Measurements from ENCODE around the gene LGALS1.
A peak's percentile ranks its signal among the peaks of the same experiment; 100 is the strongest.

LGALS1 gene

GRCh38 chr22:37674951-37675929 is at the start of gene LGALS1:
LGALS1 (plus strand) TSS chr22:37675636; CDS start chr22:37675703, 67 bp downstream.
- peak; percentile 33 for DNase-seq

GRCh38 chr22:37625737-37626136 is 49.7 kb upstream of the LGALS1 start:
- no peak for DNase-seq

GRCh38 chr22:37626144-37626543 is 49.3 kb upstream of the LGALS1 start:
- no peak for DNase-seq

GRCh38 chr22:37626556-37627075 is 48.8 kb upstream of the LGALS1 start:
- DNase-seq = no peak

GRCh38 chr22:37627121-37627520 is 48.3 kb upstream of the LGALS1 start:
- DNase-seq = no peak

GRCh38 chr22:37627545-37627944 is 47.9 kb upstream of the LGALS1 start:
- DNase-seq = no peak

GRCh38 chr22:37628830-37629229 is 46.6 kb upstream of the LGALS1 start:
- no peak for DNase-seq

- no peak for DNase-seq
Measured at GRCh38 chr22:37629928-37630327, 45.5 kb upstream of the LGALS1 start.

- DNase-seq = no peak
Measured at GRCh38 chr22:37630839-37631435, 44.5 kb upstream of the LGALS1 start.

GRCh38 chr22:37631448-37632173 is 43.8 kb upstream of the LGALS1 start:
- DNase-seq = no peak

GRCh38 chr22:37632174-37633088 is 43.0 kb upstream of the LGALS1 start:
- DNase-seq = no peak

GRCh38 chr22:37633089-37633624 is 42.3 kb upstream of the LGALS1 start:
- no peak for DNase-seq

GRCh38 chr22:37633625-37634416 is 41.6 kb upstream of the LGALS1 start:
- DNase-seq = no peak

- no peak for DNase-seq
Measured at GRCh38 chr22:37634417-37634924, 41.0 kb upstream of the LGALS1 start.

- DNase-seq = no peak
Measured at GRCh38 chr22:37635157-37635556, 40.3 kb upstream of the LGALS1 start.

- DNase-seq = no peak
Measured at GRCh38 chr22:37636186-37636948, 39.1 kb upstream of the LGALS1 start.

- no peak for DNase-seq
Measured at GRCh38 chr22:37636949-37637273, 38.5 kb upstream of the LGALS1 start.

- DNase-seq = no peak
Measured at GRCh38 chr22:37638391-37639069, 36.9 kb upstream of the LGALS1 start.

- DNase-seq = no peak
Measured at GRCh38 chr22:37639070-37639760, 36.2 kb upstream of the LGALS1 start, which contains the start of gene SH3BP1. SH3BP1 (plus strand) TSS chr22:37639669; CDS start chr22:37639788, 119 bp downstream.
